ENCODE results near the gene HNRNPC. TPM values are rescaled to one million over a fixed set of nuclear protein-coding genes. Genes with fewer than 3 reads are reported as not detected.

Gene HNRNPC
- polyA plus RNA-seq, 1 donor (not counting 4 experiments of a cell fraction or from before 2014, with no cell fraction given), result 871 TPM

DNA sequence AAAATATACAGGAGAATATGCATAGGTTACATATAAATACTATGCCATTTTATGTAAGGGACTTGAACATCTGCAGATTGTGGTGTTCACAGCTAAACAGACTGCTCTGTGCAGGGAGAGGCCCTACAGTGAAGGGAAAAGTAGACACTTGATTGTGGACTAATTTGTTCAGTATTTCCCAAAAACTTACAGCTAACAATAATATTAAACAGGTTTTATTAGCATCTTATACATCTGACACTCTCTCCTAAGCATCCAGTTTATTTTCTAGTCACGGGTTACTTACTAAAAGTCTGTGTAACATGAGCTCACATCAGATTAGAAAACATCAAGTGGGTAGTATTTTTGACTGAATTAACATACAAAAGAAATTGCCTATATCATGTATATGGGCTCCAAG is 60.1 kb downstream of the HNRNPC start:
- H3K36me3 ChIP-seq (ENCODE audit: control insufficient read depth in 2 of 2, extremely low read depth in 1 of 2, insufficient read depth in 2 of 2, low read length in 2 of 2), result peaks cover 31 to 65% of the 10 kb centered on the region in 2 experiments
- no peak overlapping the region for H3K9ac ChIP-seq (ENCODE audit: control insufficient read depth, extremely low read depth, insufficient read depth, low read length)
- no peaks in the 10 kb centered on the region for H3K9me3 ChIP-seq (ENCODE audit: control insufficient read depth, low read depth, low read length)
- no peak overlapping the region for H2AFZ ChIP-seq (ENCODE audit: control insufficient read depth, low read length)
- no peak overlapping the region for H3K4me2 ChIP-seq (ENCODE audit: control insufficient read depth, extremely low read depth, insufficient read depth, low read depth, low read length)
- H3K27me3 ChIP-seq (ENCODE audit: control insufficient read depth, extremely low read depth, insufficient read depth, low read length), result no peaks in the 10 kb centered on the region
- DNase-seq (ENCODE audit: low read depth, low spot score), result no peak
- TF ChIP-seq, protein P1, sequence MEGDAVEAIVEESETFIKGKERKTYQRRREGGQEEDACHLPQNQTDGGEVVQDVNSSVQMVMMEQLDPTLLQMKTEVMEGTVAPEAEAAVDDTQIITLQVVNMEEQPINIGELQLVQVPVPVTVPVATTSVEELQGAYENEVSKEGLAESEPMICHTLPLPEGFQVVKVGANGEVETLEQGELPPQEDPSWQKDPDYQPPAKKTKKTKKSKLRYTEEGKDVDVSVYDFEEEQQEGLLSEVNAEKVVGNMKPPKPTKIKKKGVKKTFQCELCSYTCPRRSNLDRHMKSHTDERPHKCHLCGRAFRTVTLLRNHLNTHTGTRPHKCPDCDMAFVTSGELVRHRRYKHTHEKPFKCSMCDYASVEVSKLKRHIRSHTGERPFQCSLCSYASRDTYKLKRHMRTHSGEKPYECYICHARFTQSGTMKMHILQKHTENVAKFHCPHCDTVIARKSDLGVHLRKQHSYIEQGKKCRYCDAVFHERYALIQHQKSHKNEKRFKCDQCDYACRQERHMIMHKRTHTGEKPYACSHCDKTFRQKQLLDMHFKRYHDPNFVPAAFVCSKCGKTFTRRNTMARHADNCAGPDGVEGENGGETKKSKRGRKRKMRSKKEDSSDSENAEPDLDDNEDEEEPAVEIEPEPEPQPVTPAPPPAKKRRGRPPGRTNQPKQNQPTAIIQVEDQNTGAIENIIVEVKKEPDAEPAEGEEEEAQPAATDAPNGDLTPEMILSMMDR (optimal IDR thresholded peaks at IDR 0.05 in 1 of 3, IDR thresholded peaks at IDR 0.05 in 1 of 3, conservative IDR thresholded peaks at IDR 0.05 in 1 of 3; ENCODE audit: extremely low read depth in 1 of 3, insufficient read depth in 2 of 3, low read length in 3 of 3), result no peak
- TF ChIP-seq EZH2 (IDR thresholded peaks at IDR 0.05; ENCODE audit: low read length), result no peak
- H3K27ac ChIP-seq (ENCODE audit: control insufficient read depth, insufficient read depth, low read length), result no peak overlapping the region
- no peaks in the 10 kb centered on the region for H3K9me1 ChIP-seq (ENCODE audit: control insufficient read depth, extremely low read depth, insufficient read depth, low read length)
- dilution Hi-C loops (cut with MboI; ENCODE audit: extremely low pct_ligation_motif_present, low sequenced_read_pairs), result no loop called here
- peaks cover 17% of the 10 kb centered on the region for H4K20me1 ChIP-seq (ENCODE audit: control insufficient read depth, extremely low read depth, insufficient read depth, low read length)
- no peaks in the 10 kb centered on the region for H3K4me1 ChIP-seq (ENCODE audit: control insufficient read depth, extremely low read depth, insufficient read depth, low read length)
- H3K4me3 ChIP-seq (ENCODE audit: control insufficient read depth in 2 of 3, extremely low read depth in 1 of 3, insufficient read depth in 2 of 3, low read depth in 1 of 3, low read length in 3 of 3), result no peak overlapping the region
- peaks cover 19% of the 10 kb centered on the region for H3K79me2 ChIP-seq (ENCODE audit: control insufficient read depth, insufficient read depth, low read length)
- no peak for FAIRE-seq

DNA sequence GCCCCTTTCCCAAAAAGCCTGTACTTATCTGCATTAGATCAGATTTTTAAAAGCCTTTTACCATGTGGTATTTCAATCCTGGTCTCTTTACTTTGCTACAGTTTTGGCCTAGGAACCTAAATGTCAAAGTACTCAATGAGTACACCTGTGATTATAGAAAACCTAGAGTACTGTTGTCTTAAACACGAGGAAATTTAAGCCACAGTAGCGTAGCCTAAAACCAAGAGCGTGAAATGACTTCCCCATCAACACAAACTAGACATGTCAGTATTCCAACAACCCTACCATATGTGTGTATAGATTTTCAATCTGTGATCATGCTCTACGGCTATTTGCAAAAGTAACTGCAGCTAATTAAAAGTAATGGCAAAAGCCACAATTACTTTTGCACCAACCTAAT is 60.7 kb downstream of the HNRNPC start:
- H3K79me2 ChIP-seq (ENCODE audit: control insufficient read depth, insufficient read depth, low read length), result peaks cover 14% of the 10 kb centered on the region
- peaks cover 29 to 64% of the 10 kb centered on the region in 2 experiments for H3K36me3 ChIP-seq (ENCODE audit: control insufficient read depth in 2 of 2, extremely low read depth in 1 of 2, insufficient read depth in 2 of 2, low read length in 2 of 2)
- no peaks in the 10 kb centered on the region for H3K9me1 ChIP-seq (ENCODE audit: control insufficient read depth, extremely low read depth, insufficient read depth, low read length)
- H3K4me3 ChIP-seq (ENCODE audit: control insufficient read depth in 2 of 3, extremely low read depth in 1 of 3, insufficient read depth in 2 of 3, low read depth in 1 of 3, low read length in 3 of 3), result no peak overlapping the region
- H3K4me2 ChIP-seq (ENCODE audit: control insufficient read depth, extremely low read depth, insufficient read depth, low read depth, low read length), result no peak overlapping the region
- no peak overlapping the region for H3K9ac ChIP-seq (ENCODE audit: control insufficient read depth, extremely low read depth, insufficient read depth, low read length)
- H3K27me3 ChIP-seq (ENCODE audit: control insufficient read depth, extremely low read depth, insufficient read depth, low read length), result no peaks in the 10 kb centered on the region
- dilution Hi-C loops (cut with MboI; ENCODE audit: extremely low pct_ligation_motif_present, low sequenced_read_pairs), result no loop called here
- no peak overlapping the region for H2AFZ ChIP-seq (ENCODE audit: control insufficient read depth, low read length)
- no peaks in the 10 kb centered on the region for H3K9me3 ChIP-seq (ENCODE audit: control insufficient read depth, low read depth, low read length)
- no peak overlapping the region for H3K27ac ChIP-seq (ENCODE audit: control insufficient read depth, insufficient read depth, low read length)
- TF ChIP-seq EZH2 (IDR thresholded peaks at IDR 0.05; ENCODE audit: low read length), result no peak
- TF ChIP-seq, protein P1 (optimal IDR thresholded peaks at IDR 0.05 in 1 of 3, IDR thresholded peaks at IDR 0.05 in 1 of 3, conservative IDR thresholded peaks at IDR 0.05 in 1 of 3; ENCODE audit: extremely low read depth in 1 of 3, insufficient read depth in 2 of 3, low read length in 3 of 3), result no peak
- peaks cover 13% of the 10 kb centered on the region for H4K20me1 ChIP-seq (ENCODE audit: control insufficient read depth, extremely low read depth, insufficient read depth, low read length)
- DNase-seq (ENCODE audit: low read depth, low spot score), result no peak
- no peak for FAIRE-seq
- no peaks in the 10 kb centered on the region for H3K4me1 ChIP-seq (ENCODE audit: control insufficient read depth, extremely low read depth, insufficient read depth, low read length)
